ENCODE measurements around the gene NEURL4. TPM values are rescaled to one million over a fixed set of nuclear protein-coding genes. Genes with fewer than 3 reads are reported as not detected.
"Not testable (repeated sequence)": the region's sequence is repeated elsewhere in the genome, so short reads cannot be mapped to it uniquely, and the experiment has no call there.

Gene NEURL4
- total and polyA plus RNA-seq, 2 donors (not counting 1 experiment from before 2014, with no cell fraction given) = 6.0 to 20.1 TPM

GRCh38 chr17:7369825-7370224 is 40.7 kb upstream of the NEURL4 start:
- H3K4me1 ChIP-seq (ENCODE audit: control insufficient read depth, extremely low read depth, insufficient read depth, low read length) = no peaks in the 10 kb centered on the region

GRCh38 chr17:7368599-7368994 is 39.5 kb upstream of the NEURL4 start:
- not testable (repeated sequence) for H3K27me3 ChIP-seq (ENCODE audit: control insufficient read depth, insufficient read depth, low read length); H3K9ac ChIP-seq (ENCODE audit: insufficient read depth, low read length)

More at GRCh38 chr17:7369825-7370224, 40.7 kb upstream of the NEURL4 start:
- peaks cover 8% of the 10 kb centered on the region for H3K27me3 ChIP-seq (ENCODE audit: control insufficient read depth, insufficient read depth, low read length)
- H2AFZ ChIP-seq (ENCODE audit: low read length) = no peak overlapping the region
- H3K36me3 ChIP-seq (ENCODE audit: control insufficient read depth, insufficient read depth, low read length) = no peaks in the 10 kb centered on the region
- no peak overlapping the region for H3K27ac ChIP-seq (ENCODE audit: insufficient read depth, low read length)
- TF ChIP-seq EZH2 (IDR thresholded peaks at IDR 0.05; ENCODE audit: low read length, missing control alignments) (no peak), CTCF (conservative IDR thresholded peaks at IDR 0.05 in 1 of 2, IDR thresholded peaks at IDR 0.05 in 1 of 2; ENCODE audit: low read depth in 1 of 2, low read length in 2 of 2) (no peak)
- H4K20me1 ChIP-seq (ENCODE audit: control insufficient read depth, extremely low read depth, insufficient read depth, low read length) = no peaks in the 10 kb centered on the region
- DNase-seq (ENCODE audit: low read depth in 2 of 2) = no peak
- H3K9ac ChIP-seq (ENCODE audit: insufficient read depth, low read length) = no peak overlapping the region
- H3K4me2 ChIP-seq (ENCODE audit: extremely low read depth, insufficient read depth, low read length) = no peak overlapping the region
- no peaks in the 10 kb centered on the region for H3K9me3 ChIP-seq (ENCODE audit: control insufficient read depth, insufficient read depth, low read depth, low read length)
- no peak overlapping the region for H3K4me3 ChIP-seq (replicated peaks in 1 of 4; ENCODE audit: control extremely low read depth in 1 of 4, insufficient read depth in 1 of 4, low read depth in 3 of 4, low read length in 4 of 4)
- no peaks in the 10 kb centered on the region for H3K79me2 ChIP-seq (ENCODE audit: control insufficient read depth, insufficient read depth, low read length)

DNA sequence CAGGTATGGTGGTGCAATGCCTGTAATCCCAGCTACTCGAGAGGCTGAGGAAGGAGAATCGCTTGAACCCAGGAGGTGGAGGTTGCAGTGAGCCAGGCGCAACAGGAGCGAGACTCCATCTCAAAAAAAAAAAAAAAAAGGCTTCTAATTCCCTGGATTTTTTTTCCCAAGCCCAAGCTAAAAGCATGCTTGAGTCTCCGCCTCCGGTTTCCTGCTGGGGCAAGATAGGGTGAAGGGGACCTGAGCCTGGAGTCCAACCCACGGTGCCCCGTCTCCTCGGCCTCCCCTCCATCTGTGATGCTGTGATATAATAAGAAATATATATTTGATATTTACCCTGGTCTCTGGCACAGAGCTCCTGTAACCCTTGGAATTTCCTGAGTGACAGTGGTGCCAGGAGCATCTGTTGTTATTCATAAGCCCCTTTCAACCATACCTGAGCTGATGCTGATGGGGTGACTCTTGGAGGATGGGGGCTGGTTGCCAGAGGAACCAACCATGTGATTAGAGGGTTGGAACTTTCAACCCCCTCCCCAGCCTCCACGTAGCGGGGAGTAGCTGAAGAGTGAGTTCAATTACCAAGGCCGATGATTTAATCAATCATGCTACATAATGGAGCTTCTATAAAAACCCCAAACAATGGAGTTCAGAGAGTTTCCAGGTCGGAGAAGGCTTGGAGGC is 38.9 kb upstream of the NEURL4 start:
- Histone ChIP-seq H3K36me3 (ENCODE audit: control insufficient read depth, insufficient read depth, low read length) (no peaks in the 10 kb centered on the region), H3K27ac (ENCODE audit: insufficient read depth, low read length) (no peak overlapping the region), H3K4me1 (ENCODE audit: control insufficient read depth, extremely low read depth, insufficient read depth, low read length) (no peaks in the 10 kb centered on the region), H4K20me1 (ENCODE audit: control insufficient read depth, extremely low read depth, insufficient read depth, low read length) (no peaks in the 10 kb centered on the region), H2AFZ (ENCODE audit: low read length) (no peak overlapping the region), H3K9ac (ENCODE audit: insufficient read depth, low read length) (no peak overlapping the region), H3K79me2 (ENCODE audit: control insufficient read depth, insufficient read depth, low read length) (no peaks in the 10 kb centered on the region), H3K4me2 (ENCODE audit: extremely low read depth, insufficient read depth, low read length) (no peak overlapping the region), H3K9me3 (ENCODE audit: control insufficient read depth, insufficient read depth, low read depth, low read length) (no peaks in the 10 kb centered on the region), H3K27me3 (ENCODE audit: control insufficient read depth, insufficient read depth, low read length) (peaks cover 8% of the 10 kb centered on the region), H3K4me3 (replicated peaks in 1 of 4; ENCODE audit: control extremely low read depth in 1 of 4, insufficient read depth in 1 of 4, low read depth in 3 of 4, low read length in 4 of 4) (no peak overlapping the region)
- TF ChIP-seq CTCF (conservative IDR thresholded peaks at IDR 0.05 in 1 of 2, IDR thresholded peaks at IDR 0.05 in 1 of 2; ENCODE audit: low read depth in 1 of 2, low read length in 2 of 2) (no peak), EZH2 (IDR thresholded peaks at IDR 0.05; ENCODE audit: low read length, missing control alignments) (no peak)
- DNase-seq (ENCODE audit: low read depth in 2 of 2) = no peak

More at GRCh38 chr17:7368599-7368994, 39.5 kb upstream of the NEURL4 start:
- not testable (repeated sequence) for H3K4me3 ChIP-seq (replicated peaks in 1 of 4; ENCODE audit: control extremely low read depth in 1 of 4, insufficient read depth in 1 of 4, low read depth in 3 of 4, low read length in 4 of 4); H3K27ac ChIP-seq (ENCODE audit: insufficient read depth, low read length); H3K4me2 ChIP-seq (ENCODE audit: extremely low read depth, insufficient read depth, low read length); H3K79me2 ChIP-seq (ENCODE audit: control insufficient read depth, insufficient read depth, low read length); H3K4me1 ChIP-seq (ENCODE audit: control insufficient read depth, extremely low read depth, insufficient read depth, low read length); H4K20me1 ChIP-seq (ENCODE audit: control insufficient read depth, extremely low read depth, insufficient read depth, low read length); DNase-seq (ENCODE audit: low read depth in 2 of 2); H3K9me3 ChIP-seq (ENCODE audit: control insufficient read depth, insufficient read depth, low read depth, low read length); H3K36me3 ChIP-seq (ENCODE audit: control insufficient read depth, insufficient read depth, low read length); H2AFZ ChIP-seq (ENCODE audit: low read length)
